Gastroesophageal sphincter (tissue), 4 donors: ENCODE results near the gene AFF3. TPM values are rescaled to one million over a fixed set of nuclear protein-coding genes. Genes with fewer than 3 reads are reported as not detected.

ENCODE experiments used
- ATAC-seq: fragments of 150-250 bp; one replicate; pipeline ENCODE4 v1.9.1; 2016; ENCODE audit warnings: mild to moderate bottlenecking, moderate library complexity
- H3K27ac ChIP-seq, 4 donors: fragments of 200-600 bp; sonication (generic) in 3 of 4; 1 replicate in 3 of 4; 2 replicates in 1 of 4; pipeline ENCODE4 v1.5.1; 2016 to 2019
- H3K27me3 ChIP-seq: fragments of 200-600 bp; sonication (generic); one replicate; pipeline ENCODE4 v1.5.1; 2019
- H3K36me3 ChIP-seq, 2 donors: fragments of 200-600 bp; sonication (generic); one replicate each; pipeline ENCODE4 v1.5.1; 2019; ENCODE audit warnings: control low read depth in 1 of 2
- H3K4me1 ChIP-seq, 3 donors: fragments of 200-600 bp; sonication (generic); 1 replicate in 2 of 3; 2 replicates in 1 of 3; pipeline ENCODE4 v1.5.1; 2016 to 2019; ENCODE audit warnings: control low read depth in 2 of 3
- H3K4me3 ChIP-seq, 2 donors: fragments of 200-600 bp; sonication (generic); one replicate each; pipeline ENCODE4 v1.5.1; 2019; ENCODE audit warnings: mild to moderate bottlenecking in 1 of 2, moderate library complexity in 1 of 2
- H3K9me3 ChIP-seq, 3 donors: fragments of 200-600 bp; sonication (generic); one replicate each; pipeline ENCODE4 v1.5.1; 2017 to 2019; ENCODE audit warnings: control low read depth in 2 of 3
- CTCF ChIP-seq, 4 experiments: fragments of 200-600 bp in 2 of 4; fragments of 450-650 bp in 2 of 4; sonication (generic) in 1 of 4; IDR thresholded peaks; one replicate each; pipeline ENCODE4 v1.5.1; 2017 to 2019; ENCODE audit warnings: antibody characterized with exemption in 4 of 4, mild to moderate bottlenecking in 2 of 4, moderate library complexity in 2 of 4
- EP300 ChIP-seq: sonication (generic); formaldehyde crosslinking; IDR thresholded peaks from one replicate; pipeline ENCODE4 v1.6.1; 2017; ENCODE audit warnings: antibody characterized with exemption, mild to moderate bottlenecking
- POLR2A ChIP-seq, 2 donors: fragments of 450-650 bp; IDR thresholded peaks; one replicate each; pipeline ENCODE4 v1.6.1; 2017; ENCODE audit warnings: antibody characterized with exemption in 2 of 2, mild to moderate bottlenecking in 2 of 2, moderate library complexity in 1 of 2
- POLR2AphosphoS5 ChIP-seq: sonication (generic); formaldehyde crosslinking; IDR thresholded peaks from one replicate; pipeline ENCODE4 v1.6.1; 2017; ENCODE audit warnings: antibody characterized with exemption
- WGBS, 2 donors: methylation state at CpG; one replicate each; pipeline ENCODE4 v1.1.5; 2018; ENCODE audit warnings: low coverage in 1 of 2; 5-methylcytosine and 5-hydroxymethylcytosine counted together
- total RNA-seq, 4 donors: library from RNA; depleted of rRNA; stranded (reverse); fragments of >200 nt; gene quantifications; one replicate each; pipeline ENCODE4 v1.1.0, GENCODE V29; 2016

Gene AFF3
- total RNA-seq, 4 donors from 2014 or later = 15.4 to 74.8 (median 37.7) TPM

GRCh38 chr2:99615247-99615771 lies 527.1 kb downstream of the AFF3 start:
- no peaks in the 10 kb centered on the region for H3K9me3 ChIP-seq
- TF ChIP-seq POLR2A (IDR thresholded peaks at IDR 0.05) (no peak), POLR2AphosphoS5 (no peak), EP300 (no peak), CTCF (IDR thresholded peaks at IDR 0.05) (no peak)
- ATAC-seq = no peak
- no peak overlapping the region for H3K4me3 ChIP-seq
- H3K27me3 ChIP-seq = no peaks in the 10 kb centered on the region
- WGBS, 2 donors = 95% methylated on average over 4 of the region's 12 CpGs; no CpG with 5 or more reads in 1 of the 2 donors
- no peaks in the 10 kb centered on the region for H3K4me1 ChIP-seq
- H3K27ac ChIP-seq = no peak overlapping the region
- no peaks in the 10 kb centered on the region for H3K36me3 ChIP-seq

GRCh38 chr2:99613980-99614379 lies 528.4 kb downstream of the AFF3 start:
- Histone ChIP-seq H3K9me3 (no peaks in the 10 kb centered on the region), H3K36me3 (no peaks in the 10 kb centered on the region), H3K27me3 (no peaks in the 10 kb centered on the region), H3K4me3 (no peak overlapping the region), H3K27ac (no peak overlapping the region), H3K4me1 (no peaks in the 10 kb centered on the region)
- no peak for ATAC-seq
- no peak for TF ChIP-seq POLR2A (IDR thresholded peaks at IDR 0.05)
- no peak for TF ChIP-seq EP300
- TF ChIP-seq POLR2AphosphoS5 = no peak
- TF ChIP-seq CTCF (IDR thresholded peaks at IDR 0.05) = no peak
- 96 to 100% methylated on average over 1 to 3 of the region's 3 CpGs for WGBS, 2 donors

GRCh38 chr2:99611786-99612185 lies 530.6 kb downstream of the AFF3 start:
- no peak overlapping the region for H3K27ac ChIP-seq
- TF ChIP-seq POLR2AphosphoS5 (no peak), EP300 (no peak), POLR2A (IDR thresholded peaks at IDR 0.05) (no peak), CTCF (IDR thresholded peaks at IDR 0.05) (no peak)
- H3K36me3 ChIP-seq = no peaks in the 10 kb centered on the region
- H3K4me1 ChIP-seq = peaks cover 0 to 19% (median 3%) of the 10 kb centered on the region in 3 donors
- H3K4me3 ChIP-seq = no peak overlapping the region
- 94 to 97% methylated on average over 4 to 6 of the region's 6 CpGs for WGBS, 2 donors
- ATAC-seq = no peak
- no peaks in the 10 kb centered on the region for H3K27me3 ChIP-seq
- H3K9me3 ChIP-seq = no peaks in the 10 kb centered on the region

GRCh38 chr2:99611034-99611433 lies 531.4 kb downstream of the AFF3 start:
- no peak for TF ChIP-seq EP300
- no peak for TF ChIP-seq CTCF (IDR thresholded peaks at IDR 0.05)
- TF ChIP-seq POLR2AphosphoS5 = no peak
- no peak for TF ChIP-seq POLR2A (IDR thresholded peaks at IDR 0.05)
- Histone ChIP-seq H3K27ac (no peak overlapping the region), H3K4me1 (peaks cover 0 to 19% (median 3%) of the 10 kb centered on the region in 3 donors), H3K4me3 (no peak overlapping the region), H3K36me3 (no peaks in the 10 kb centered on the region), H3K9me3 (no peaks in the 10 kb centered on the region), H3K27me3 (no peaks in the 10 kb centered on the region)
- ATAC-seq = no peak
- 75 to 80% methylated on average over 2 of the region's 2 CpGs for WGBS, 2 donors

GRCh38 chr2:99609851-99610381 lies 532.5 kb downstream of the AFF3 start:
- ATAC-seq = no peak
- 72 to 74% methylated on average over 8 to 11 of the region's 11 CpGs for WGBS, 2 donors
- H3K4me3 ChIP-seq = no peak overlapping the region
- peaks cover 0 to 19% (median 3%) of the 10 kb centered on the region in 3 donors for H3K4me1 ChIP-seq
- no peak overlapping the region for H3K27ac ChIP-seq
- no peaks in the 10 kb centered on the region for H3K27me3 ChIP-seq
- no peak for TF ChIP-seq POLR2A (IDR thresholded peaks at IDR 0.05)
- TF ChIP-seq EP300 = no peak
- no peak for TF ChIP-seq CTCF (IDR thresholded peaks at IDR 0.05)
- TF ChIP-seq POLR2AphosphoS5 = no peak
- no peaks in the 10 kb centered on the region for H3K9me3 ChIP-seq
- no peaks in the 10 kb centered on the region for H3K36me3 ChIP-seq
